Ascending aorta (tissue), 2 donors: ENCODE data around the gene TOR3A. TPM values are rescaled to one million over a fixed set of nuclear protein-coding genes. Genes with fewer than 3 reads are reported as not detected.
A peak's percentile ranks its signal among the peaks of the same experiment; 100 is the strongest.

Source experiments
- DNase-seq, 2 donors: peaks; one replicate each; pipeline ENCODE4 v3.0.0-alpha.2; 2019; ENCODE audit warnings: low spot score in 2 of 2
- H3K27ac ChIP-seq, 2 donors: fragments of 200-600 bp; sonication (generic); one replicate each; pipeline ENCODE4 v1.5.1; 2016 to 2017; ENCODE audit warnings: mild to moderate bottlenecking in 1 of 2
- H3K27me3 ChIP-seq: fragments of 200-600 bp; sonication (generic); one replicate; pipeline ENCODE4 v1.5.1; 2017
- H3K36me3 ChIP-seq, 2 donors: fragments of 200-600 bp; sonication (generic); one replicate each; pipeline ENCODE4 v1.5.1; 2016
- H3K4me1 ChIP-seq, 2 donors: fragments of 200-600 bp; sonication (generic); one replicate each; pipeline ENCODE4 v1.5.1; 2016 to 2017; ENCODE audit warnings: mild to moderate bottlenecking in 1 of 2
- H3K4me3 ChIP-seq, 2 donors: fragments of 200-600 bp; sonication (generic); one replicate each; pipeline ENCODE4 v1.5.1; 2016 to 2017; ENCODE audit warnings: mild to moderate bottlenecking in 1 of 2
- H3K9me3 ChIP-seq, 2 donors: fragments of 200-600 bp; sonication (generic); one replicate each; pipeline ENCODE4 v1.5.1; 2016
- intact Hi-C: fragments of 100-400 bp; cut with DNase I; formaldehyde crosslinking; loops from one replicate; pipeline ENCODE4 v1.15.1; 2023
- total RNA-seq: library from RNA; depleted of rRNA; stranded (reverse); fragments of >200 nt; gene quantifications from one replicate; pipeline ENCODE4 v1.1.0, GENCODE V29; 2016
- TF ChIP-seq, protein P1 (sequence below), 3 experiments: fragments of 200-600 bp in 2 of 3; fragments of 450-650 bp in 1 of 3; sonication (generic) in 2 of 3; IDR thresholded peaks; one replicate each; pipeline ENCODE4 v1.5.1; 2016 to 2019; ENCODE audit warnings: antibody characterized with exemption in 3 of 3, mild to moderate bottlenecking in 1 of 3, moderate library complexity in 1 of 3

The TOR3A gene
- total RNA-seq, 1 donor from 2014 or later: 109 TPM

DNA sequence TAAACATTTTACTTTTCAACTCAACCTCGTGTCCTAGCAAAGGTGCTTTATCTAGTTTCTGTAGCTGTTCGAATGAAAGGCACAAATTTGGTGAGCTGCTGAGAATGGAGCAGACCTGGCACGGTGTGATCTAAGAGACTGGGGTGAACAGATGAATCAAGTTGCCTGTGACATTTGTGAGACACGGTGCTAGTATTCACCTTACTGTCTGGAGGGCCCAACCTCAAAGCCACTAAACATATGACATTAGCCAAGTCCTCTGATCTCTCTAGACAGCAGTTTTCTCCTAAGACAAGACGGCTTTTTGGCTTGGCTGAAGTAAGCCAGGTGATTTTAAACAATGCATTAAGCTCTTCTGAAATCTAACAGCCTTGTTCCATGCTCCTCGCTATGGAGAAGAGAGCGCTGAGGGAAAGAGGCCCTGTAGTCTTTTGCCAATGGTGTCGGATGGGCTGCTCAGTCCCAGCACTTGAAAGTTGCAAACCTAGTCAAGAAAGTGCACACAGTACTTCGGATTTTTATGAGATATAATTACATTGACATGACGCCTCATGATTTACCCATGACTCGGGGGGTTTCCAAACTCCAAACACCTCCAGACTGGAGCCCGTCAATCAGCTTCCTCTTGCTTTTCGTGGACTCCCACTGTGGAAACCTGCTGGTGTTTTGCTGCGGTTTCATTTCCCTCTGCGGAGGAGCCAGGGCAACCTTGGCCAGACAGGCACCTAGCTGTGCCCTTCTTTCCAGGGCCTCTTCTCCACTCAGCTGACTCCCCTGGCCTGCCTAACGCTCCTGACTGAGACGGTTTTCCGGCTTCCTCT lies 794 bp upstream of the TOR3A start:
- Histone ChIP-seq H3K27me3 (no peaks in the 10 kb centered on the region), H3K36me3 (peaks cover 0 to 6% of the 10 kb centered on the region in 2 donors), H3K4me1 (peaks cover 0 to 11% of the 10 kb centered on the region in 2 donors), H3K4me3 (peak overlapping the region; percentile 74 to 84), H3K27ac (peak overlapping the region; percentile 83 to 85), H3K9me3 (no peaks in the 10 kb centered on the region)
- intact Hi-C loops: loop anchor here (5.0 to 10.0 kb wide), 3 partner anchors 54 to 804 kb away; partner anchors contain the start of genes FAM20B and TOR1AIP1
- TF ChIP-seq, protein P1, sequence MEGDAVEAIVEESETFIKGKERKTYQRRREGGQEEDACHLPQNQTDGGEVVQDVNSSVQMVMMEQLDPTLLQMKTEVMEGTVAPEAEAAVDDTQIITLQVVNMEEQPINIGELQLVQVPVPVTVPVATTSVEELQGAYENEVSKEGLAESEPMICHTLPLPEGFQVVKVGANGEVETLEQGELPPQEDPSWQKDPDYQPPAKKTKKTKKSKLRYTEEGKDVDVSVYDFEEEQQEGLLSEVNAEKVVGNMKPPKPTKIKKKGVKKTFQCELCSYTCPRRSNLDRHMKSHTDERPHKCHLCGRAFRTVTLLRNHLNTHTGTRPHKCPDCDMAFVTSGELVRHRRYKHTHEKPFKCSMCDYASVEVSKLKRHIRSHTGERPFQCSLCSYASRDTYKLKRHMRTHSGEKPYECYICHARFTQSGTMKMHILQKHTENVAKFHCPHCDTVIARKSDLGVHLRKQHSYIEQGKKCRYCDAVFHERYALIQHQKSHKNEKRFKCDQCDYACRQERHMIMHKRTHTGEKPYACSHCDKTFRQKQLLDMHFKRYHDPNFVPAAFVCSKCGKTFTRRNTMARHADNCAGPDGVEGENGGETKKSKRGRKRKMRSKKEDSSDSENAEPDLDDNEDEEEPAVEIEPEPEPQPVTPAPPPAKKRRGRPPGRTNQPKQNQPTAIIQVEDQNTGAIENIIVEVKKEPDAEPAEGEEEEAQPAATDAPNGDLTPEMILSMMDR (IDR thresholded peaks at IDR 0.05): no peak
- no peak for DNase-seq

DNA sequence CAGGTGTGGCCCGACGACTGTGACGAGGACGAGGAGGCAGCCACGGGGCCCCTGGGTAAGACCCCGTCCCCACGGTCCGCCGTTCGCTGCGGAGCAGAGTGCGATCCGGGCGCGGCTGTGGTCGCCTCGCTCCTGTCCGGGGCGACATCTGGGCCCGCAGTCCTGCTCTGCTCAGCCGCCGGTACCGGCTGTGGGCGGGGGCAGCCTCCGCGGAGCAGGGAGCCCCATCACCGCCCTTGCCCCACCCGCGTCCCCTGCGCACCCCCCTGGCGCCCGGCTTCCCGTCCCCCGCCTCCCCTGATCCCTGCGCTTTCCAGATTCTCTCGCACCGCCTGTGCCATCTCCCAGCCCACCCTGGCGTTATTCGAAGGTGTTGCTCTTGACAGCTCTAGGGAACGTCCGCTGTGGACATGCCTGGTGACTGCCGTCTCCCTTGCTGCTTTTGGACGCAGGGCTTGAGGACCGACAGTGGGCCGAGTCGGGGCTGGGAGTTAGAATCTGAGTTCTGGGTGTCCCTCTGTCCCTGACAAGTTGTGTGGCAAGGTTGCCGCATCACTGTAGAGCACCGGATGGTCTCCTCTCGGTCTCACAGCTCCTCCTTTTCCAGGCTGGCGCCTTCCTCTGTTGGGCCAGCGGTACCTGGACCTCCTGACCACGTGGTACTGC lies 596 bp downstream of the TOR3A start:
- no peaks in the 10 kb centered on the region for H3K27me3 ChIP-seq
- peak overlapping the region; percentile 83 to 85 for H3K27ac ChIP-seq
- no peaks in the 10 kb centered on the region for H3K9me3 ChIP-seq
- H3K36me3 ChIP-seq: peaks cover 0 to 7% of the 10 kb centered on the region in 2 donors
- intact Hi-C loops: loop anchor here (1.0 to 10.0 kb wide), 5 partner anchors 38 to 802 kb away; partner anchors contain the start of genes FAM20B and TOR1AIP1
- TF ChIP-seq, protein P1 (IDR thresholded peaks at IDR 0.05): peak in 1 of 3 experiments; percentile 3
- H3K4me3 ChIP-seq: peak overlapping the region; percentile 74 to 84
- DNase-seq: no peak
- peaks cover 0 to 11% of the 10 kb centered on the region in 2 donors for H3K4me1 ChIP-seq

DNA sequence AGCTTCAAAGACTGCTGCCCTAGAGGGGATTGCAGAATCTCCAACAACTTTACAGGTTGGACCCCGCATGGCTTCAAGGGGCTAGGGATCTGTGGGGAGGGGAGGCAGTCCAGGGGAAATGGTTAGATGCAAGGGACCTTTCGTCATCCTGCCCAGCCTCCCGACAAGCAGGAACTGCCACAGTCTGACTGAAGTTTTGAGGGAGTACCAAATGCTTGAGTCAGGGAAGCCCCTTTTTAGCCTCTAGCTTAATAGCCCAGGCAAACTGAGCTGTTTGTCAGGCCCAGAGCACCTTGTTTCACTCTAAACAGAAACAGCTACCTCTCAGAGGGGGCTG lies 1.1 kb downstream of the TOR3A start:
- Histone ChIP-seq H3K36me3 (peaks cover 0 to 7% of the 10 kb centered on the region in 2 donors), H3K4me3 (peak overlapping the region; percentile 74 to 84), H3K4me1 (peaks cover 0 to 11% of the 10 kb centered on the region in 2 donors), H3K27me3 (no peaks in the 10 kb centered on the region), H3K9me3 (no peaks in the 10 kb centered on the region), H3K27ac (peak overlapping the region; percentile 83 to 85)
- no peak for DNase-seq
- TF ChIP-seq, protein P1 (IDR thresholded peaks at IDR 0.05): no peak
- intact Hi-C loops: loop anchor here (1.0 to 10.0 kb wide), 5 partner anchors 38 to 802 kb away; partner anchors contain the start of genes FAM20B and TOR1AIP1

DNA sequence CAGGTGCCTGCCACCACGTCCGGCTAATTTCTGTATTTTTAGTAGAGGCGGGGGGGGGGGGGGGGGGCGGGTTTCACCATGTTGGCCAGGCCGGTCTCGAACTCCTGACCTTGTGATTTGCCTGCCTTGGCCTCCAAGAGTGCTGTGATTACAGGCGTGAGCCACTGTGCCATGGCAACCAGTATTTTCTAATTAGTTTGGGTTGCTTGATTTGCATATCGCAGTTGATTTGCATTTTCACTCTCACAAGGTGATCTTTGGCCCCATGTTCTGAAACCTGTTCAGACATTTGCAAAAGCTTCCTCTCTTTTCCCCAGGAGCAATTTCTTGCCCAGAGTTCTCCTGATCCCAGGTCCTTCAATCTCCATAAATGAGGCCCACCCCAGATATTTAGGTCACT lies 1.7 kb downstream of the TOR3A start:
- H3K9me3 ChIP-seq: no peaks in the 10 kb centered on the region
- peaks cover 0 to 7% of the 10 kb centered on the region in 2 donors for H3K36me3 ChIP-seq
- no peak for DNase-seq
- H3K4me1 ChIP-seq: peaks cover 0 to 11% of the 10 kb centered on the region in 2 donors
- intact Hi-C loops: loop anchor here (2.0 to 10.0 kb wide), 4 partner anchors 37 to 801 kb away; partner anchors contain the start of genes FAM20B and TOR1AIP1
- TF ChIP-seq, protein P1 (IDR thresholded peaks at IDR 0.05): no peak
- H3K27me3 ChIP-seq: no peaks in the 10 kb centered on the region
- H3K27ac ChIP-seq: no peak overlapping the region
- no peak overlapping the region for H3K4me3 ChIP-seq

DNA sequence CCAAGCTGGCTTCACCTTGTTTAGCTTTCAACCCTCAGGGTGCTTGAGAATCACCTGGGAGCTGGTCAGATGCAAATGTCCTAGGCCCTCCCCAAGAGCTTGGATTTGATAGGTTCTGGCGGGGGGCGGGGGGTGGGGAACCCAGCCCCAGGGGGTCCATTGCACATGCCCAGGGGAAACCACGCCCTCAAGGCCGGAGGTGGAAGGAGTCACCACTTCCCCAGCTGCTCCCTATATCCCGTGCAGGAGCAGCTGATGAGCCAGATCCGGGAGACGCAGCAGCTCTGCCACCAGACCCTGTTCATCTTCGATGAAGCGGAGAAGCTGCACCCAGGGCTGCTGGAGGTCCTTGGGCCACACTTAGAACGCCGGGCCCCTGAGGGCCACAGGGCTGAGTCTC lies 5.8 kb downstream of the TOR3A start:
- Histone ChIP-seq H3K4me3 (no peak overlapping the region), H3K4me1 (peaks cover 9 to 20% of the 10 kb centered on the region in 2 donors), H3K27me3 (no peaks in the 10 kb centered on the region), H3K9me3 (no peaks in the 10 kb centered on the region), H3K36me3 (peaks cover 0 to 17% of the 10 kb centered on the region in 2 donors), H3K27ac (no peak overlapping the region)
- no peak for DNase-seq
- TF ChIP-seq, protein P1 (IDR thresholded peaks at IDR 0.05): no peak
- intact Hi-C loops: loop anchor here (10.0 kb wide), 2 partner anchors 497 to 797 kb away; partner anchors contain the start of gene TOR1AIP1
